ENCODE data around the gene SIN3A. TPM values are rescaled to one million over a fixed set of nuclear protein-coding genes. Genes with fewer than 3 reads are reported as not detected.

SIN3A gene
- total RNA-seq, 2 experiments from 2014 or later = 44.2 to 103 TPM

DNA sequence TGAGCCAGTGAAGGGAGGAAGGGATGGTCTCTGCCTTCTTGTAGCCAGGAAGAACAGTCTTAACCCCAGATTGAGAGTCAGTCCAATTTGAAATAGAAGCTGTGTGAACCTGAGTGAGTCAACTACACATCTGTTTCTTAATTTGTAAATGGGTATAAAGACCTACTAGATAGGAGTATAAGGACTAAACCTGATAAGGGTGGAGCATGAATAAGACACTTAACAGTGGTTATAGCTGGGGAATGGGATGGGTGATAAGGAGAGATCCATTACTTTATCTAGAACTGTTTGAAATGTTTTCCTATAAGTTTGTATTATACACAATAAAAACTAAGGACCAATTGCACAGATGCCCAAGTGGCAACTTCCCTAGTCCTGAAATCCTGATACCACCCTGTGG is 84.5 kb downstream of the SIN3A start:
- no peak for DNase-seq (ENCODE audit: low spot score)
- no peaks in the 10 kb centered on the region for H3K9me3 ChIP-seq (ENCODE audit: low read length)
- BruUV-seq (replicated peaks) = TSS peak; percentile 23
- peaks cover 49% of the 10 kb centered on the region for H3K36me3 ChIP-seq (ENCODE audit: insufficient read depth, low read length)
- H4K20me1 ChIP-seq (ENCODE audit: insufficient read depth, low read length) = no peaks in the 10 kb centered on the region
- intact Hi-C loops (cut with micrococcal nuclease; ENCODE audit: unreplicated experiment) = no loop called here
- no peak overlapping the region for H3K27ac ChIP-seq (ENCODE audit: low read depth, low read length, poor library complexity, severe bottlenecking)
- H3K79me2 ChIP-seq (ENCODE audit: insufficient read depth, low read depth, low read length) = peaks cover 17% of the 10 kb centered on the region; the same call in 1 of the 2 replicates
- no peak for TF ChIP-seq CTCF (conservative IDR thresholded peaks at IDR 0.05; ENCODE audit: low read length)
- no peak for TF ChIP-seq EZH2phosphoT487 (IDR thresholded peaks at IDR 0.05; ENCODE audit: borderline replicate concordance, low read depth, low read length)
- H3K4me1 ChIP-seq (ENCODE audit: insufficient read depth, low read length, poor library complexity, severe bottlenecking) = peaks cover 23% of the 10 kb centered on the region
- H3K4me2 ChIP-seq (ENCODE audit: low read length) = peak overlapping the region; percentile 86
- H2AFZ ChIP-seq (ENCODE audit: low read length) = no peak overlapping the region; the same call in 1 of the 2 replicates
- ChIA-PET CTCF (ENCODE audit: unreplicated experiment) (interaction anchor here (1.4 kb wide), 1 partner anchor 85 kb away, joined by 6 read pairs; the partner anchor contains the start of gene SIN3A), POLR2A (interaction anchor here (0.6 to 3.8 kb wide), 6 partner anchors 12 to 379 kb away, joined by 3 to 29 read pairs (median 3); partner anchors contain the start of gene IMP3)
- peak overlapping the region; percentile 77 for H3K4me3 ChIP-seq (ENCODE audit: low read depth, low read length, poor library complexity, severe bottlenecking)
- no peaks in the 10 kb centered on the region for H3K9me2 ChIP-seq (ENCODE audit: insufficient read depth, low read length)

DNA sequence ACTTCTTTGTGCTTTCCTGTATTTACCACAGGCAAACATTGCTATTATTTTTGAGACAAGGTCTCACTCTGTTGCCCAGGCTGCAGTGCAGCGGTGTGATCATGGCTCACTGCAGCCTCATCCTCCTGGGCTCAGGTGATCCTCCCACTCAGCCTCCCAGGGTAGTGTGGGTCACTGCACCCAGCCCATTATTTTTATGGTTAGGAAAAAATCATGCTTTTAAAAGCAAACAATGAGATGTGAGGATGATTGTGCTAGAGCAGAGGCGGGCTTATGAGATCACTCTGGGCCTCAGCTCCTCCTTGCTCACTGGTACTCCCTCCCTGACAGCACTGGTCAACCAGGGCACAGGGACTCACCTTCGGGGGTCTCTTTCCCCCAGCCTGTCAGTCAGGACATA is 85.3 kb downstream of the SIN3A start:
- H3K27ac ChIP-seq (ENCODE audit: low read depth, low read length, poor library complexity, severe bottlenecking) = no peak overlapping the region
- intact Hi-C loops (cut with micrococcal nuclease; ENCODE audit: unreplicated experiment) = no loop called here

More for the DNA sequence above, 85.3 kb downstream of the SIN3A start:
- ChIA-PET POLR2A (no interaction called here), CTCF (ENCODE audit: unreplicated experiment) (no interaction called here)
- TF ChIP-seq EZH2phosphoT487 (IDR thresholded peaks at IDR 0.05; ENCODE audit: borderline replicate concordance, low read depth, low read length) (no peak), CTCF (conservative IDR thresholded peaks at IDR 0.05; ENCODE audit: low read length) (no peak)
- H2AFZ ChIP-seq (ENCODE audit: low read length) = no peak overlapping the region
- DNase-seq (ENCODE audit: low spot score) = no peak
- H3K4me3 ChIP-seq (ENCODE audit: low read depth, low read length, poor library complexity, severe bottlenecking) = no peak overlapping the region
- BruUV-seq (replicated peaks) = no TSS peak
- peaks cover 17% of the 10 kb centered on the region; the same call in 1 of the 2 replicates for H3K79me2 ChIP-seq (ENCODE audit: insufficient read depth, low read depth, low read length)
- peaks cover 23% of the 10 kb centered on the region for H3K4me1 ChIP-seq (ENCODE audit: insufficient read depth, low read length, poor library complexity, severe bottlenecking)
- H3K9me3 ChIP-seq (ENCODE audit: low read length) = no peaks in the 10 kb centered on the region
- H3K36me3 ChIP-seq (ENCODE audit: insufficient read depth, low read length) = peaks cover 40% of the 10 kb centered on the region
- no peak overlapping the region for H3K4me2 ChIP-seq (ENCODE audit: low read length)
- no peaks in the 10 kb centered on the region for H3K9me2 ChIP-seq (ENCODE audit: insufficient read depth, low read length)
- H4K20me1 ChIP-seq (ENCODE audit: insufficient read depth, low read length) = no peaks in the 10 kb centered on the region

All from OCI-LY7 (cell line).